CD4-positive, alpha-beta T cell treated with Interleukin-12 subunit alpha and Interleukin-12 subunit beta, for 1 hour (primary cell): ENCODE results near the gene TTC39C.
A peak's percentile ranks its signal among the peaks of the same experiment; 100 is the strongest.
"Not testable (repeated sequence)": the region's sequence is repeated elsewhere in the genome, so short reads cannot be mapped to it uniquely, and the experiment has no call there.

Experiments used
- DNase-seq: peaks from one replicate; pipeline ENCODE4 v3.0.0-alpha.2; 2020

TTC39C gene

GRCh38 chr18:24138789-24139616, 124.4 kb downstream of the TTC39C start, which contains the start of gene CABYR:
TSS of gene CABYR (plus strand) at chr18:24139062. CDS start at chr18:24143115, 4,053 bp downstream.
- peak; percentile 84 for DNase-seq

GRCh38 chr18:24140697-24141096, 126.1 kb downstream of the TTC39C start:
- DNase-seq = no peak

GRCh38 chr18:24142376-24142775, 127.8 kb downstream of the TTC39C start:
- no peak for DNase-seq

GRCh38 chr18:24149591-24149990, 135.0 kb downstream of the TTC39C start:
- not testable (repeated sequence) for DNase-seq

GRCh38 chr18:24153397-24153796, 138.8 kb downstream of the TTC39C start:
- no peak for DNase-seq

GRCh38 chr18:24157855-24158254, 143.3 kb downstream of the TTC39C start:
- no peak for DNase-seq

- DNase-seq = no peak
These were observed 145.5 kb downstream of the TTC39C start for GRCh38 chr18:24160086-24160485.

- no peak for DNase-seq
These were observed 146.8 kb downstream of the TTC39C start for GRCh38 chr18:24161304-24161703.

GRCh38 chr18:24168496-24168895, 153.9 kb downstream of the TTC39C start:
- no peak for DNase-seq

- no peak for DNase-seq
These were observed 155.8 kb downstream of the TTC39C start for GRCh38 chr18:24170360-24170759.

GRCh38 chr18:24173997-24174396, 159.4 kb downstream of the TTC39C start:
- no peak for DNase-seq

- peak; percentile 40 for DNase-seq
These were observed 162.3 kb downstream of the TTC39C start for GRCh38 chr18:24176727-24177416.

GRCh38 chr18:24177499-24178133, 163.1 kb downstream of the TTC39C start:
- DNase-seq = no peak

GRCh38 chr18:24180048-24180447, 165.5 kb downstream of the TTC39C start:
- DNase-seq = no peak

- no peak for DNase-seq
These were observed 167.3 kb downstream of the TTC39C start for GRCh38 chr18:24181806-24182205.
